ENCODE results near the gene COX6B2. TPM values are rescaled to one million over a fixed set of nuclear protein-coding genes. Genes with fewer than 3 reads are reported as not detected.

The COX6B2 gene
- total RNA-seq, 2 experiments from 2014 or later: 0.34 TPM; not detected in 1

GRCh38 chr19:55304279-55304978, 50.1 kb downstream of the COX6B2 start:
- peak; percentile 51 for DNase-seq
- peak overlapping the region; percentile 39 for H3K27ac Mint-ChIP-seq
- POLR2A ChIA-PET: interaction anchor here (0.7 kb wide), 1 partner anchor 35 kb away, joined by 3 read pairs; the partner anchor contains the start of gene KMT5C
- CTCF ChIA-PET: interaction anchor here (3.7 kb wide), 1 partner anchor 34 kb away, joined by 46 read pairs; the partner anchor contains the start of gene KMT5C
- ATAC-seq: no peak
- peaks cover 12% of the 10 kb centered on the region for H3K36me3 Mint-ChIP-seq (ENCODE audit: low read depth)
- no peak overlapping the region for H3K4me3 Mint-ChIP-seq
- no peaks in the 10 kb centered on the region for H3K9me3 Mint-ChIP-seq (ENCODE audit: insufficient read depth)
- H3K27me3 Mint-ChIP-seq (ENCODE audit: low read depth): peaks cover 3% of the 10 kb centered on the region
- peaks cover 18% of the 10 kb centered on the region for H3K4me1 Mint-ChIP-seq (ENCODE audit: low read depth)

GRCh38 chr19:55303477-55303876, 51.0 kb downstream of the COX6B2 start:
- POLR2A ChIA-PET: interaction anchor here (0.7 to 1.8 kb wide), 4 partner anchors 44 to 99 kb away, joined by 3 to 5 read pairs (median 4); partner anchors contain the start of genes PPP6R1 and TMEM238
- Mint-ChIP-seq H3K4me3 (no peak overlapping the region), H3K36me3 (ENCODE audit: low read depth) (peaks cover 12% of the 10 kb centered on the region), H3K4me1 (ENCODE audit: low read depth) (peaks cover 18% of the 10 kb centered on the region), H3K9me3 (ENCODE audit: insufficient read depth) (no peaks in the 10 kb centered on the region), H3K27ac (no peak overlapping the region), H3K27me3 (ENCODE audit: low read depth) (peaks cover 3% of the 10 kb centered on the region)
- CTCF ChIA-PET: interaction anchor here (2.9 to 3.8 kb wide), 5 partner anchors 11 to 49 kb away, joined by 24 to 67 read pairs (median 34); partner anchors contain the start of genes BRSK1, HSPBP1 and KMT5C
- ATAC-seq: no peak
- no peak for DNase-seq

DNA sequence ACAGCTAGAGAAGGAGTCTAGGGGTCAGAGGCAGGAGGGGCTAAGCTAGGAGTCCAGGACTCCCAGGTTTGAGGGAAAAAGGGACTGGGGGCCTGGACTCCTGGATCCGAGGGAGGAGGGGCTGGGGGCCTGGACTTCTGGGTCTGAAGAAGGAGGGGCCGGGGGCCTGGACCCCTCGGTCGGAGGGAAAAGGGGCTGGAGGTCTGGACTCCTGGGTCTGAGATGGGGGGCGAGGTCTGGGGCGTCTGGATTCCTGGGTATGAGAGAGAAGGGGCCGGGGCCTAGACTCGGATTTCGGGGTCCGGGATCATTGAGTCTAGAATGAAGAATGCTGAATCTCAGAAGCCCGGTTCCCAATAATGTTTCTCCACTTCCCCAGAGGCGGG, 52.2 kb downstream of the COX6B2 start:
- Mint-ChIP-seq H3K4me1 (ENCODE audit: low read depth) (peaks cover 18% of the 10 kb centered on the region), H3K9me3 (ENCODE audit: insufficient read depth) (no peaks in the 10 kb centered on the region), H3K36me3 (ENCODE audit: low read depth) (peaks cover 12% of the 10 kb centered on the region), H3K4me3 (peak overlapping the region; percentile 80), H3K27me3 (ENCODE audit: low read depth) (peaks cover 3% of the 10 kb centered on the region), H3K27ac (peak overlapping the region; percentile 89)
- DNase-seq: no peak
- ChIA-PET POLR2A (interaction anchor here (0.8 to 2.6 kb wide), 8 partner anchors 22 to 82 kb away, joined by 3 to 12 read pairs (median 4); partner anchors contain the start of genes HSPBP1, KMT5C, PPP6R1 and TMEM238), CTCF (interaction anchor here (1.0 to 3.8 kb wide), 14 partner anchors 10 to 324 kb away, joined by 3 to 67 read pairs (median 9); partner anchors contain the start of genes BRSK1, HSPBP1, KMT5C and TMEM238)
- no peak for ATAC-seq

- DNase-seq (peak; percentile 97), ATAC-seq (peak; percentile 94)
- CTCF ChIA-PET: interaction anchor here (0.6 to 3.8 kb wide), 30 partner anchors 10 to 324 kb away, joined by 3 to 67 read pairs (median 4); partner anchors contain the start of genes BRSK1, HSPBP1, KMT5C and TMEM238
- POLR2A ChIA-PET: interaction anchor here (0.7 to 2.6 kb wide), 10 partner anchors 13 to 83 kb away, joined by 3 to 12 read pairs (median 4); partner anchors contain the start of genes HSPBP1, KMT5C, PPP6R1 and TMEM238
- Mint-ChIP-seq H3K27ac (peak overlapping the region; percentile 89), H3K4me3 (peak overlapping the region; percentile 80), H3K27me3 (ENCODE audit: low read depth) (peaks cover 3% of the 10 kb centered on the region), H3K9me3 (ENCODE audit: insufficient read depth) (no peaks in the 10 kb centered on the region), H3K4me1 (ENCODE audit: low read depth) (peaks cover 18% of the 10 kb centered on the region), H3K36me3 (ENCODE audit: low read depth) (peaks cover 12% of the 10 kb centered on the region)
These were observed 52.8 kb downstream of the COX6B2 start for GRCh38 chr19:55301459-55302317.

GRCh38 chr19:55300886-55301458, 53.5 kb downstream of the COX6B2 start:
- CTCF ChIA-PET: interaction anchor here (0.6 to 3.8 kb wide), 30 partner anchors 9 to 325 kb away, joined by 3 to 67 read pairs (median 4); partner anchors contain the start of genes BRSK1, HSPBP1, KMT5C and TMEM238
- peak overlapping the region; percentile 80 for H3K4me3 Mint-ChIP-seq
- H3K4me1 Mint-ChIP-seq (ENCODE audit: low read depth): peaks cover 15% of the 10 kb centered on the region
- H3K9me3 Mint-ChIP-seq (ENCODE audit: insufficient read depth): no peaks in the 10 kb centered on the region
- peaks cover 12% of the 10 kb centered on the region for H3K36me3 Mint-ChIP-seq (ENCODE audit: low read depth)
- ATAC-seq: no peak
- POLR2A ChIA-PET: interaction anchor here (0.7 to 2.6 kb wide), 6 partner anchors 12 to 83 kb away, joined by 3 to 12 read pairs (median 4); partner anchors contain the start of genes HSPBP1, KMT5C, PPP6R1 and TMEM238
- peak overlapping the region; percentile 89 for H3K27ac Mint-ChIP-seq
- DNase-seq: no peak
- H3K27me3 Mint-ChIP-seq (ENCODE audit: low read depth): peaks cover 3% of the 10 kb centered on the region

DNA sequence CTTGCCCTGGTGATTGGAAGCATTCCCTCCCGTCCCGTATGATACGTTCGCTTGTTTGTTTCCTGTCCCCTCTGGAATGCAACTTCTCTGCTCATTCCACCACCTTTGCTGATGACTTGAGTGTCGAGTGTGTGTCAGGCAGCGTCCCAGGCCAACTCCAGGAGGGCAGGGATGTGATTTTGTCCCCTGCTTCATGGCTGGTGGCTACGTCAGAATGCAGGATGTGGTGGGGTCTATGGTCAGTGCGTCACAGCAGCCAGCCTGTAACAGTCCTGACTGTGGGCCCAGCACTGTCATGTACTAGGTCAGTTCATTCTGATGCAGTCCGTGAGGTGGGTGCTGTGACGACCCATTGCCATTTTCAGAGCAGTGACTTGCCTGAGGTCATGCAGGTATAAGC, 54.5 kb downstream of the COX6B2 start:
- no peak for ATAC-seq
- peaks cover 10% of the 10 kb centered on the region for H3K4me1 Mint-ChIP-seq (ENCODE audit: low read depth)
- peaks cover 6% of the 10 kb centered on the region for H3K36me3 Mint-ChIP-seq (ENCODE audit: low read depth)
- no peak overlapping the region for H3K4me3 Mint-ChIP-seq
- no peak overlapping the region for H3K27ac Mint-ChIP-seq
- peaks cover 3% of the 10 kb centered on the region for H3K27me3 Mint-ChIP-seq (ENCODE audit: low read depth)
- ChIA-PET POLR2A (no interaction called here), CTCF (interaction anchor here (3.8 kb wide), 1 partner anchor 8 kb away, joined by 67 read pairs; no protein-coding TSS in a partner anchor)
- no peaks in the 10 kb centered on the region for H3K9me3 Mint-ChIP-seq (ENCODE audit: insufficient read depth)
- no peak for DNase-seq

Other genes starting within 250 kb of the COX6B2 start
- 100 to 1,000 TPM; 137 to 142 TPM for gene PPP1R12C, start 237.1 kb downstream of the COX6B2 start, total RNA-seq
- gene TNNT1, start 205.5 kb downstream of the COX6B2 start, total RNA-seq: not detected
- not detected for gene TNNI3, start 197.0 kb downstream of the COX6B2 start, total RNA-seq
- gene DNAAF3, start 188.1 kb downstream of the COX6B2 start, total RNA-seq: under 1 TPM; 0.21 to 0.23 TPM
- gene SYT5, start 174.4 kb downstream of the COX6B2 start, total RNA-seq: 1 to 10 TPM in 1 of 2 experiments, under 1 TPM in 1; 0.47 to 1.3 TPM
- not detected for gene PTPRH, start 145.2 kb downstream of the COX6B2 start, total RNA-seq
- 10 to 100 TPM; 11.0 to 13.8 TPM for gene TMEM86B, start 126.0 kb downstream of the COX6B2 start, total RNA-seq
- 100 to 1,000 TPM; 256 to 265 TPM for gene PPP6R1, start 95.7 kb downstream of the COX6B2 start, total RNA-seq
- 10 to 100 TPM; 31.1 to 32.7 TPM for gene HSPBP1, start 74.6 kb downstream of the COX6B2 start, total RNA-seq
- 1 to 10 TPM; 7.3 to 7.5 TPM for gene BRSK1, start 70.7 kb downstream of the COX6B2 start, total RNA-seq
- under 1 TPM in 1 of 2 experiments, not detected in 1; 0.26 TPM for gene TMEM150B, start 29.4 kb downstream of the COX6B2 start, total RNA-seq
- 10 to 100 TPM; 21.9 to 26.7 TPM for gene KMT5C, start 14.8 kb downstream of the COX6B2 start, total RNA-seq
- not detected for gene GARIN5B, start 8.5 kb upstream of the COX6B2 start, total RNA-seq
- under 1 TPM; 0.26 to 0.34 TPM for gene IL11, start 15.7 kb upstream of the COX6B2 start, total RNA-seq
- gene TMEM190, start 22.1 kb upstream of the COX6B2 start, total RNA-seq: not detected
- 10 to 100 TPM; 23.6 to 26.7 TPM for gene TMEM238, start 29.6 kb upstream of the COX6B2 start, total RNA-seq
- 1,000 to 10,000 TPM; 2,948 to 3,082 TPM for gene RPL28, start 31.2 kb upstream of the COX6B2 start, total RNA-seq
- gene UBE2S, start 53.1 kb upstream of the COX6B2 start, total RNA-seq: 100 to 1,000 TPM; 333 to 353 TPM
- gene SHISA7, start 88.6 kb upstream of the COX6B2 start, total RNA-seq: not detected
- 10 to 100 TPM; 31.9 to 32.1 TPM for gene ISOC2, start 106.9 kb upstream of the COX6B2 start, total RNA-seq
- gene C19orf85, start 110.0 kb upstream of the COX6B2 start, total RNA-seq: not detected
- gene ZNF628, start 121.9 kb upstream of the COX6B2 start, total RNA-seq: 10 to 100 TPM; 10.2 to 11.6 TPM
- 10 to 100 TPM; 16.2 to 16.4 TPM for gene NAT14, start 130.5 kb upstream of the COX6B2 start, total RNA-seq
- gene SSC5D, start 133.7 kb upstream of the COX6B2 start, total RNA-seq: under 1 TPM; 0.50 to 0.55 TPM
- not detected for gene SBK2, start 182.4 kb upstream of the COX6B2 start, total RNA-seq
- not detected for gene SBK3, start 190.8 kb upstream of the COX6B2 start, total RNA-seq
- gene ZNF579, start 226.1 kb upstream of the COX6B2 start, total RNA-seq: 1 to 10 TPM; 5.6 to 6.2 TPM
- gene FIZ1, start 244.8 kb upstream of the COX6B2 start, total RNA-seq: 10 to 100 TPM; 13.6 to 13.7 TPM
- gene ZNF524, start 245.6 kb upstream of the COX6B2 start, total RNA-seq: 10 to 100 TPM; 21.9 to 25.2 TPM